Smooth muscle cell (in vitro differentiated cells): ENCODE measurements around the gene UBR7. TPM values are rescaled to one million over a fixed set of nuclear protein-coding genes. Genes with fewer than 3 reads are reported as not detected.
A peak's percentile ranks its signal among the peaks of the same experiment; 100 is the strongest.

Source experiments
- DNase-seq: peaks from one replicate; lab custom pipeline; 2025; ENCODE audit not compliant: unreplicated experiment; lab: John Stamatoyannopoulos, UW
- H2AFZ ChIP-seq: fragments of 200-600 bp; sonication (generic); 2 replicates; pipeline ENCODE4 v1.6.0; 2016; ENCODE audit warnings: antibody characterized with exemption, low read depth, mild to moderate bottlenecking
- H3F3A ChIP-seq: fragments of 200-600 bp; sonication (generic); 2 replicates; pipeline ENCODE4 v1.6.0; 2017; ENCODE audit warnings: antibody characterized with exemption, low read depth
- H3K27ac ChIP-seq: fragments of 200-600 bp; sonication (generic); 2 replicates; pipeline ENCODE4 v1.5.1; 2016; ENCODE audit warnings: low read depth, mild to moderate bottlenecking
- H3K27me3 ChIP-seq: fragments of 200-600 bp; sonication (generic); 2 replicates; pipeline ENCODE4 v1.6.1; 2016; ENCODE audit warnings: low read depth, mild to moderate bottlenecking
- H3K36me3 ChIP-seq: fragments of 200-600 bp; sonication (generic); 2 replicates; pipeline ENCODE4 v1.5.1; 2016; ENCODE audit warnings: low read depth
- H3K4me1 ChIP-seq: fragments of 200-600 bp; sonication (generic); 2 replicates; pipeline ENCODE4 v1.5.1; 2016; ENCODE audit warnings: low read depth
- H3K4me2 ChIP-seq: fragments of 200-600 bp; sonication (generic); 2 replicates; pipeline ENCODE4 v1.6.0; 2016; ENCODE audit warnings: mild to moderate bottlenecking
- H3K4me3 ChIP-seq: fragments of 200-600 bp; sonication (generic); 2 replicates; pipeline ENCODE4 v1.5.1; 2016; ENCODE audit warnings: mild to moderate bottlenecking
- H3K79me2 ChIP-seq: fragments of 200-600 bp; sonication (generic); 2 replicates; pipeline ENCODE4 v1.6.0; 2016; ENCODE audit warnings: low read depth, mild to moderate bottlenecking
- H3K9ac ChIP-seq: fragments of 200-600 bp; sonication (generic); 2 replicates; pipeline ENCODE4 v1.6.0; 2016; ENCODE audit warnings: low read depth
- H3K9me3 ChIP-seq: fragments of 200-600 bp; sonication (generic); replicated peaks from 2 replicates; pipeline ENCODE4 v1.5.1; 2016; ENCODE audit warnings: low read depth
- H4K20me1 ChIP-seq: fragments of 200-600 bp; sonication (generic); 2 replicates; pipeline ENCODE4 v1.6.0; 2016; ENCODE audit warnings: low read depth
- CTCF ChIP-seq: fragments of 200-600 bp; sonication (generic); IDR thresholded peaks from 2 replicates; pipeline ENCODE4 v1.5.1; 2017; ENCODE audit warnings: borderline replicate concordance, mild to moderate bottlenecking, antibody characterized with exemption; ENCODE audit not compliant: insufficient read depth, poor library complexity, severe bottlenecking
- WGBS: methylation state at CpG from one replicate; pipeline ENCODE4 v1.1.7; 2016; ENCODE audit warnings: low lambda C conversion rate; 5-methylcytosine and 5-hydroxymethylcytosine counted together
- polyA plus RNA-seq: library from polyadenylated mRNA; unstranded; fragments of >200 nt; fragmentation: Nextera tagmentation; extraction: Ambion mirVana; gene quantifications from 2 replicates; pipeline ENCODE4 v1.2.1, GENCODE V29; 2016
- total RNA-seq: library from RNA; depleted of rRNA; stranded (reverse); fragments of >200 nt; gene quantifications from 2 replicates; pipeline ENCODE4 v1.2.3, GENCODE V29; 2014

UBR7 gene
- total and polyA plus RNA-seq, 2 experiments from 2014 or later, result 8.0 to 12.8 TPM

GRCh38 chr14:93200553-93200952 lies 6.5 kb upstream of the UBR7 start:
- H3K9me3 ChIP-seq, result no peaks in the 10 kb centered on the region
- no peak overlapping the region for H3K4me3 ChIP-seq
- H3K79me2 ChIP-seq, result peaks cover 15% of the 10 kb centered on the region
- H3F3A ChIP-seq, result no peaks in the 10 kb centered on the region
- over 99% methylated on average over 5 of the region's 5 CpGs for WGBS
- TF ChIP-seq CTCF, result no peak
- H3K27ac ChIP-seq, result no peak overlapping the region
- H2AFZ ChIP-seq, result no peak overlapping the region
- H3K4me1 ChIP-seq, result no peaks in the 10 kb centered on the region
- H3K9ac ChIP-seq, result no peak overlapping the region
- H4K20me1 ChIP-seq, result no peaks in the 10 kb centered on the region
- DNase-seq, result no peak
- H3K36me3 ChIP-seq, result no peaks in the 10 kb centered on the region
- no peaks in the 10 kb centered on the region for H3K27me3 ChIP-seq
- H3K4me2 ChIP-seq, result no peak overlapping the region

- no peaks in the 10 kb centered on the region for H3K27me3 ChIP-seq
- no peak overlapping the region for H3K4me2 ChIP-seq
- H3K4me3 ChIP-seq, result no peak overlapping the region
- no peak for DNase-seq
- 98% methylated on average over 7 of the region's 7 CpGs for WGBS
- H4K20me1 ChIP-seq, result no peaks in the 10 kb centered on the region
- peaks cover 2% of the 10 kb centered on the region for H3K4me1 ChIP-seq
- no peak overlapping the region for H2AFZ ChIP-seq
- no peaks in the 10 kb centered on the region for H3K36me3 ChIP-seq
- H3K27ac ChIP-seq, result no peak overlapping the region
- no peak overlapping the region for H3K9ac ChIP-seq
- TF ChIP-seq CTCF, result no peak
- H3K79me2 ChIP-seq, result peaks cover 22% of the 10 kb centered on the region
- no peaks in the 10 kb centered on the region for H3K9me3 ChIP-seq
- no peaks in the 10 kb centered on the region for H3F3A ChIP-seq
Observed at GRCh38 chr14:93201155-93201704, 5.8 kb upstream of the UBR7 start.

- peak overlapping the region; percentile 15 for H3K9ac ChIP-seq
- H3K4me1 ChIP-seq, result peaks cover 11% of the 10 kb centered on the region
- H3K36me3 ChIP-seq, result no peaks in the 10 kb centered on the region
- whole genome bisulfite sequencing, result 1% methylated on average over 16 of the region's 23 CpGs
- peaks cover 29% of the 10 kb centered on the region for H3K79me2 ChIP-seq
- H3K4me2 ChIP-seq, result peak overlapping the region; percentile 87
- no peaks in the 10 kb centered on the region for H4K20me1 ChIP-seq
- peak; percentile 66 for DNase-seq
- peak overlapping the region; percentile 33 for H3K27ac ChIP-seq
- H3K4me3 ChIP-seq, result peak overlapping the region; percentile 73
- no peaks in the 10 kb centered on the region for H3K9me3 ChIP-seq
- no peaks in the 10 kb centered on the region for H3K27me3 ChIP-seq
- H3F3A ChIP-seq, result no peaks in the 10 kb centered on the region
- H2AFZ ChIP-seq, result peak overlapping the region; percentile 68
- peak; percentile 46 for TF ChIP-seq CTCF
Observed at GRCh38 chr14:93207468-93208308, 632 bp downstream of the UBR7 start.

GRCh38 chr14:93212432-93212831 lies 5.4 kb downstream of the UBR7 start:
- no peaks in the 10 kb centered on the region for H4K20me1 ChIP-seq
- no peaks in the 10 kb centered on the region for H3K36me3 ChIP-seq
- DNase-seq, result no peak
- H3K4me2 ChIP-seq, result no peak overlapping the region
- WGBS, result 92% methylated on average over 3 of the region's 3 CpGs
- no peaks in the 10 kb centered on the region for H3F3A ChIP-seq
- H2AFZ ChIP-seq, result no peak overlapping the region
- H3K79me2 ChIP-seq, result peaks cover 8% of the 10 kb centered on the region
- no peak overlapping the region for H3K9ac ChIP-seq
- no peak overlapping the region for H3K27ac ChIP-seq
- no peaks in the 10 kb centered on the region for H3K9me3 ChIP-seq
- no peaks in the 10 kb centered on the region for H3K27me3 ChIP-seq
- H3K4me3 ChIP-seq, result no peak overlapping the region
- TF ChIP-seq CTCF, result no peak
- H3K4me1 ChIP-seq, result peaks cover 8% of the 10 kb centered on the region
